ENCODE results near the gene MSRB3. TPM values are rescaled to one million over a fixed set of nuclear protein-coding genes. Genes with fewer than 3 reads are reported as not detected.

The MSRB3 gene
- total and polyA plus RNA-seq, 8 donors: 21.7 to 50.5 (median 28.1) TPM

- H3K27me3 ChIP-seq: no peaks in the 10 kb centered on the region
- no peaks in the 10 kb centered on the region for H3K9me3 ChIP-seq
- DNase-seq (no peak), ATAC-seq (no peak)
- no peak overlapping the region for H3K27ac ChIP-seq
- intact Hi-C loops (cut with DNase I): no loop called here
- H3K4me3 ChIP-seq: no peak overlapping the region
- no peak for TF ChIP-seq CTCF (IDR thresholded peaks at IDR 0.05)
- H3K36me3 ChIP-seq: no peaks in the 10 kb centered on the region
- no peaks in the 10 kb centered on the region for H3K4me1 ChIP-seq
These were observed 85.6 kb downstream of the MSRB3 start for GRCh38 chr12:65364046-65364445.

GRCh38 chr12:65367396-65367795 is 88.9 kb downstream of the MSRB3 start:
- no peaks in the 10 kb centered on the region for H3K36me3 ChIP-seq
- H3K4me3 ChIP-seq: no peak overlapping the region
- no peak overlapping the region for H3K27ac ChIP-seq
- H3K9me3 ChIP-seq: no peaks in the 10 kb centered on the region
- H3K27me3 ChIP-seq: no peaks in the 10 kb centered on the region
- H3K4me1 ChIP-seq: no peaks in the 10 kb centered on the region
- DNase-seq (no peak), ATAC-seq (no peak)
- intact Hi-C loops (cut with DNase I): no loop called here
- TF ChIP-seq CTCF (IDR thresholded peaks at IDR 0.05): no peak

GRCh38 chr12:65368055-65368454 is 89.6 kb downstream of the MSRB3 start:
- Histone ChIP-seq H3K9me3 (no peaks in the 10 kb centered on the region), H3K27ac (no peak overlapping the region), H3K4me3 (no peak overlapping the region), H3K27me3 (no peaks in the 10 kb centered on the region), H3K4me1 (no peaks in the 10 kb centered on the region), H3K36me3 (no peaks in the 10 kb centered on the region)
- DNase-seq (no peak), ATAC-seq (no peak)
- TF ChIP-seq CTCF (IDR thresholded peaks at IDR 0.05): no peak
- intact Hi-C loops (cut with DNase I): no loop called here

GRCh38 chr12:65372574-65372973 is 94.1 kb downstream of the MSRB3 start:
- no peaks in the 10 kb centered on the region for H3K36me3 ChIP-seq
- H3K4me3 ChIP-seq: no peak overlapping the region
- DNase-seq (no peak), ATAC-seq (no peak)
- no peaks in the 10 kb centered on the region for H3K9me3 ChIP-seq
- no peak for TF ChIP-seq CTCF (IDR thresholded peaks at IDR 0.05)
- no peaks in the 10 kb centered on the region for H3K27me3 ChIP-seq
- intact Hi-C loops (cut with DNase I): no loop called here
- H3K4me1 ChIP-seq: no peaks in the 10 kb centered on the region
- no peak overlapping the region for H3K27ac ChIP-seq

- no peak for DNase-seq
- no peaks in the 10 kb centered on the region for H3K9me3 ChIP-seq
- no peak overlapping the region for H3K27ac ChIP-seq
- H3K4me1 ChIP-seq: no peaks in the 10 kb centered on the region
- no peaks in the 10 kb centered on the region for H3K27me3 ChIP-seq
- no peak overlapping the region for H3K4me3 ChIP-seq
- intact Hi-C loops (cut with DNase I): no loop called here
- no peak for ATAC-seq
- H3K36me3 ChIP-seq: no peaks in the 10 kb centered on the region
- TF ChIP-seq CTCF (IDR thresholded peaks at IDR 0.05): no peak
These were observed 105.8 kb downstream of the MSRB3 start for GRCh38 chr12:65384240-65384639.
